Gastrocnemius medialis (tissue), 4 donors: Measurements from ENCODE around the gene ENOPH1.

ENCODE experiments used
- CTCF ChIP-seq, 5 experiments: fragments of 450-650 bp in 3 of 5; fragments of 200-600 bp in 2 of 5; sonication (generic) in 2 of 5; IDR thresholded peaks in 4 of 5; conservative IDR thresholded peaks in 1 of 5; 1 replicate in 4 of 5; 2 replicates in 1 of 5; pipeline ENCODE4 v1.5.1; 2016 to 2019; ENCODE audit warnings: antibody characterized with exemption in 5 of 5, mild to moderate bottlenecking in 3 of 5, moderate library complexity in 3 of 5
- POLR2A ChIP-seq, 2 donors: fragments of 450-650 bp; IDR thresholded peaks; one replicate each; pipeline ENCODE4 v1.6.1; 2017; ENCODE audit warnings: antibody characterized with exemption in 2 of 2, mild to moderate bottlenecking in 2 of 2, moderate library complexity in 2 of 2

GRCh38 chr4:82425478-82425877, 4.9 kb upstream of the ENOPH1 start:
- TF ChIP-seq POLR2A (IDR thresholded peaks at IDR 0.05) (no peak), CTCF (IDR thresholded peaks at IDR 0.05 in 4 of 5, conservative IDR thresholded peaks at IDR 0.05 in 1 of 5) (no peak)
